22Rv1 (cell line): ENCODE measurements around the gene AGBL3.
"Not testable (repeated sequence)": the region's sequence is repeated elsewhere in the genome, so short reads cannot be mapped to it uniquely, and the experiment has no call there.

Experiments
- H3K27ac ChIP-seq: fragments of 450-650 bp; 2 replicates; pipeline ENCODE4 v1.5.1; 2017
- CTCF ChIP-seq: fragments of 450-650 bp; IDR thresholded peaks from 2 replicates; pipeline ENCODE4 v1.5.1; 2017; ENCODE audit warnings: mild to moderate bottlenecking
- ZFX ChIP-seq: fragments of 450-650 bp; IDR thresholded peaks from 2 replicates; pipeline ENCODE4 v1.6.1; 2017; ENCODE audit warnings: antibody characterized with exemption, borderline replicate concordance

AGBL3 gene

GRCh38 chr7:135012229-135012628, 25.9 kb downstream of the AGBL3 start:
- no peak for TF ChIP-seq ZFX
- TF ChIP-seq CTCF: no peak

GRCh38 chr7:135023622-135024021, 37.3 kb downstream of the AGBL3 start:
- H3K27ac ChIP-seq: no peak overlapping the region
- TF ChIP-seq CTCF: no peak
- no peak for TF ChIP-seq ZFX

More at GRCh38 chr7:135012229-135012628, 25.9 kb downstream of the AGBL3 start:
- H3K27ac ChIP-seq: no peak overlapping the region

GRCh38 chr7:135035252-135035651, 48.9 kb downstream of the AGBL3 start:
- H3K27ac ChIP-seq: no peak overlapping the region
- no peak for TF ChIP-seq CTCF
- no peak for TF ChIP-seq ZFX

GRCh38 chr7:135067017-135067416, 80.7 kb downstream of the AGBL3 start:
- not testable (repeated sequence) for H3K27ac ChIP-seq

GRCh38 chr7:135074096-135074495, 87.8 kb downstream of the AGBL3 start:
- TF ChIP-seq CTCF: no peak
- no peak for TF ChIP-seq ZFX

GRCh38 chr7:135074531-135074930, 88.2 kb downstream of the AGBL3 start:
- TF ChIP-seq CTCF (no peak), ZFX (no peak)
- H3K27ac ChIP-seq: no peak overlapping the region

More at GRCh38 chr7:135074096-135074495, 87.8 kb downstream of the AGBL3 start:
- H3K27ac ChIP-seq: no peak overlapping the region

GRCh38 chr7:135075716-135076115, 89.4 kb downstream of the AGBL3 start:
- TF ChIP-seq CTCF (no peak), ZFX (no peak)
- H3K27ac ChIP-seq: no peak overlapping the region

- TF ChIP-seq CTCF (no peak), ZFX (no peak)
- H3K27ac ChIP-seq: no peak overlapping the region
Measured at GRCh38 chr7:135076882-135077281, 90.6 kb downstream of the AGBL3 start.
